Transverse colon (tissue), 4 donors: ENCODE results near the gene EVI5. TPM values are rescaled to one million over a fixed set of nuclear protein-coding genes. Genes with fewer than 3 reads are reported as not detected.

Source experiments
- DNase-seq: peaks from one replicate; pipeline ENCODE4 v3.0.0-alpha.2; 2019
- H3K27ac ChIP-seq, 4 donors: fragments of 200-600 bp; sonication (generic); 2 replicates each; pipeline ENCODE4 v1.5.1; 2016 to 2018; ENCODE audit warnings: inconsistent platforms in 4 of 4
- H3K27me3 ChIP-seq: fragments of 200-600 bp; sonication (generic); 2 replicates; pipeline ENCODE4 v1.5.1; 2017; ENCODE audit warnings: inconsistent platforms
- H3K36me3 ChIP-seq, 4 donors: fragments of 200-600 bp; sonication (generic); 2 replicates each; pipeline ENCODE4 v1.5.1; 2017 to 2019; ENCODE audit warnings: inconsistent platforms in 4 of 4
- H3K4me1 ChIP-seq, 4 donors: fragments of 200-600 bp; sonication (generic); 2 replicates each; pipeline ENCODE4 v1.5.1; 2017 to 2020; ENCODE audit warnings: inconsistent platforms in 4 of 4
- H3K4me3 ChIP-seq, 4 donors: fragments of 200-600 bp; sonication (generic); 1 replicate in 1 of 4; 2 replicates in 3 of 4; pipeline versions ENCODE4 v1.5.1 to v1.6.1; 2017 to 2019; ENCODE audit warnings: inconsistent platforms in 4 of 4
- H3K9me3 ChIP-seq, 2 donors: fragments of 200-600 bp; sonication (generic); 2 replicates each; pipeline ENCODE4 v1.5.1; 2017 to 2019; ENCODE audit warnings: inconsistent platforms in 2 of 2
- EP300 ChIP-seq: sonication (generic); formaldehyde crosslinking; IDR thresholded peaks from one replicate; pipeline ENCODE4 v1.6.1; 2017; ENCODE audit warnings: antibody characterized with exemption, low read depth
- POLR2A ChIP-seq: fragments of 450-650 bp; IDR thresholded peaks from one replicate; pipeline ENCODE4 v1.6.1; 2016; ENCODE audit warnings: antibody characterized with exemption, mild to moderate bottlenecking, moderate library complexity
- POLR2AphosphoS5 ChIP-seq, 3 donors: sonication (generic); formaldehyde crosslinking; IDR thresholded peaks; one replicate each; pipeline ENCODE4 v1.6.1; 2016; ENCODE audit warnings: antibody characterized with exemption in 3 of 3
- WGBS, 2 donors: methylation state at CpG; one replicate each; pipeline ENCODE4 v1.1.5; 2018; ENCODE audit warnings: low coverage in 1 of 2; 5-methylcytosine and 5-hydroxymethylcytosine counted together
- in situ Hi-C, 4 donors: fragments of 200-750 bp; cut with MboI; loops; one replicate each; pipeline versions ENCODE4 v1.15.0 to v1.15.1; 2017; ENCODE audit warnings: low sequenced_read_pairs in 3 of 4, low pct_ligation_motif_present in 1 of 4, low pct_unique_long_range_greater_than_20kb in 1 of 4
- intact Hi-C: fragments of 100-400 bp; cut with DNase I; formaldehyde crosslinking; loops from one replicate; pipeline ENCODE4 v1.15.1; 2023; ENCODE audit warnings: low total_unique reads
- total RNA-seq, 4 donors: library from RNA; depleted of rRNA; stranded (reverse); fragments of >200 nt; gene quantifications; one replicate each; pipeline ENCODE4 v1.1.0, GENCODE V29; 2016
- TF ChIP-seq, protein P1 (sequence below), 5 experiments: fragments of 200-600 bp in 3 of 5; fragments of 450-650 bp in 2 of 5; sonication (generic) in 3 of 5; IDR thresholded peaks; 1 replicate in 2 of 5; 2 replicates in 3 of 5; pipeline ENCODE4 v1.5.1; 2016 to 2017; ENCODE audit warnings: antibody characterized with exemption in 5 of 5, inconsistent platforms in 3 of 5, mild to moderate bottlenecking in 2 of 5, moderate library complexity in 1 of 5

The EVI5 gene
- total RNA-seq, 4 donors from 2014 or later: 10.5 to 57.6 (median 15.3) TPM

DNA sequence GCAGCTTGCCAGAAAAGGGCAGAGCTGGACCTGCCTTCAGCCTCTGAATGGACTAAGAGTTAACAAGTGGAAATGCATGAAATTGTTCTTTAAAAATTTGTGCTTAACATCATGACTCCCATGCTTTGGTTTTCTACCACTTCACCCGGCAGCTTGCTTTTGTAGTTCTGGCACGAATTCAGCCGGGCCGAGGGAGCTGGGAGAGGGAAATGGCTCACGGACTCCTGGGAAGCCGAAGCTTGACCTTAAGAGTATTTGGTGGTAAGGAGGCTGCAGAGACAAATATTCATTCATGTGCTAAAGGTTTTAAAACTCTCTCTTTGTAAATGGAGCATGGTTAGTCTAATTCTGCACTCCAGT, 281.0 kb downstream of the EVI5 start:
- intact Hi-C loops: loop anchor here (5.0 kb wide), 1 partner anchor 1897 kb away; no protein-coding TSS in a partner anchor
- Histone ChIP-seq H3K4me3 (no peak overlapping the region), H3K4me1 (no peaks in the 10 kb centered on the region), H3K27ac (no peak overlapping the region), H3K36me3 (no peaks in the 10 kb centered on the region), H3K9me3 (no peaks in the 10 kb centered on the region), H3K27me3 (no peaks in the 10 kb centered on the region)
- WGBS, 2 donors: 93% methylated on average over 6 of the region's 6 CpGs; no CpG with 5 or more reads in 1 of the 2 donors
- TF ChIP-seq, protein P1, sequence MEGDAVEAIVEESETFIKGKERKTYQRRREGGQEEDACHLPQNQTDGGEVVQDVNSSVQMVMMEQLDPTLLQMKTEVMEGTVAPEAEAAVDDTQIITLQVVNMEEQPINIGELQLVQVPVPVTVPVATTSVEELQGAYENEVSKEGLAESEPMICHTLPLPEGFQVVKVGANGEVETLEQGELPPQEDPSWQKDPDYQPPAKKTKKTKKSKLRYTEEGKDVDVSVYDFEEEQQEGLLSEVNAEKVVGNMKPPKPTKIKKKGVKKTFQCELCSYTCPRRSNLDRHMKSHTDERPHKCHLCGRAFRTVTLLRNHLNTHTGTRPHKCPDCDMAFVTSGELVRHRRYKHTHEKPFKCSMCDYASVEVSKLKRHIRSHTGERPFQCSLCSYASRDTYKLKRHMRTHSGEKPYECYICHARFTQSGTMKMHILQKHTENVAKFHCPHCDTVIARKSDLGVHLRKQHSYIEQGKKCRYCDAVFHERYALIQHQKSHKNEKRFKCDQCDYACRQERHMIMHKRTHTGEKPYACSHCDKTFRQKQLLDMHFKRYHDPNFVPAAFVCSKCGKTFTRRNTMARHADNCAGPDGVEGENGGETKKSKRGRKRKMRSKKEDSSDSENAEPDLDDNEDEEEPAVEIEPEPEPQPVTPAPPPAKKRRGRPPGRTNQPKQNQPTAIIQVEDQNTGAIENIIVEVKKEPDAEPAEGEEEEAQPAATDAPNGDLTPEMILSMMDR (IDR thresholded peaks at IDR 0.05): no peak
- no peak for TF ChIP-seq POLR2A
- no peak for TF ChIP-seq EP300
- no peak for DNase-seq
- in situ Hi-C loops: no loop called here

DNA sequence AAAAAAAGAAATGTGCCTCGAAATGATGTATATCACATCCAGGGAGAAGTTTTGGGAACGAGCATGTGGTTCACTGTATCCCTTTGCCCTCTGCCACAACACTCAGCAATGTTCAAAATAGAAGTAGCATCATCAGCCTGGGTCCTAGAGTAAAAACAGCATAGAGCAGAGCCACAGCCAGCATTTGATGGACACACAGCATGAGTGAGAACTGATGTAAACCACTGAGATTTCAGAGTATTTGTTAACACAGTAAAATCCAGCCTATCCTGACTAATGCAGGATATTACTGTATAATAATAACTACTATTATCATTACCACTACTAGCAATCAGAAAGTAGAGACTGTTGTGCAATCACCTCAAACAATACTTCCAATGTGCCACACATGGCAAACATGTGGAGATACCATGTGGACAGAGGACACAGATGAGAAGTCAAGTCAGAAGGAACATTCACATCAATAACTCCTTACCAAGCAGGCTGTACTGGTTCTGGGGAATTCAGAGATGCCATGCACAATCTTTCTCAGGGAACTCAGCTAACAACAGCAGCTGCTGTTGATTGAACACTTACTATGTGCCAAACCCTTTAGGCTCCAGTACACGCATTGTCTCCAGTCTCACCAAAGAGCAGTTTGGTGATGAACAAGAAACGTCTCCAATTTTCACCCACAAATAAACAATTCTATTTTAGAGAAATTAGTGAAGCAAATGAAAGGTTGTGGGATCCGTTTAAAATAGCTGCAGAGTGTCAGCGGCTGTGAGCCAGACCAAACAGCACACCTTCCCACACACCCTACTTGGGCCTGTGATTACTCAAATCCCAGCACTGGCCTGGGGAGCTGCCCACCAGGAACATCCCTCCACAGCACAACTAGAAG, 281.6 kb downstream of the EVI5 start:
- in situ Hi-C loops (no loop called here), intact Hi-C loops (loop anchor here (5.0 kb wide), 1 partner anchor 1896 kb away; no protein-coding TSS in a partner anchor)
- DNase-seq: no peak
- H3K27me3 ChIP-seq: no peaks in the 10 kb centered on the region
- no peak overlapping the region for H3K4me3 ChIP-seq
- H3K36me3 ChIP-seq: no peaks in the 10 kb centered on the region
- H3K4me1 ChIP-seq: no peaks in the 10 kb centered on the region
- no peak overlapping the region for H3K27ac ChIP-seq
- TF ChIP-seq POLR2A (no peak), EP300 (no peak), POLR2AphosphoS5 (IDR thresholded peaks at IDR 0.05) (no peak)
- H3K9me3 ChIP-seq: no peaks in the 10 kb centered on the region
- 77 to 86% methylated on average over 5 to 6 of the region's 6 CpGs for WGBS, 2 donors

DNA sequence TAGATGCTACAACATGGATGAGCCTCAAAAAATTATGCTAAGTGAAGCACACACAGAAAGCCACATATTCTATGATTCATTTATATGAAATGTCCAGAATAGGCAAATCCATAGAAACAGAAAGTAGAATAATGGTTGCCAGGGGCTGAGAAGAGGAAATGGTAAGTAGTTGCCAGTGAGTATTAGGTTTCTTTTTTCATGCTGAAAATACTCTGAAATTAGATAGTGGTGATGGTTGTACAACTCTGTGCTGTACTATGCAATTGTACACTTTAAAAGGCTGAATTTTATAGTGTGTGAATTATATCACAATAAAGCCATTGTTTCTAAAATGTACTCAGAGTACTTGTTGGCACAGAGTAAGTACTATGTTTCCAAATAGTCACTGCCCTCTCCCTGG, 282.7 kb downstream of the EVI5 start:
- Histone ChIP-seq H3K4me3 (no peak overlapping the region), H3K36me3 (no peaks in the 10 kb centered on the region), H3K27me3 (no peaks in the 10 kb centered on the region), H3K9me3 (no peaks in the 10 kb centered on the region), H3K4me1 (no peaks in the 10 kb centered on the region), H3K27ac (no peak overlapping the region)
- in situ Hi-C loops: no loop called here
- intact Hi-C loops: loop anchor here (5.0 kb wide), 1 partner anchor 1895 kb away; no protein-coding TSS in a partner anchor
- no peak for DNase-seq
- no peak for TF ChIP-seq POLR2AphosphoS5 (IDR thresholded peaks at IDR 0.05)
- TF ChIP-seq POLR2A: no peak
- TF ChIP-seq EP300: no peak
- TF ChIP-seq, protein P1 (IDR thresholded peaks at IDR 0.05): no peak

DNA sequence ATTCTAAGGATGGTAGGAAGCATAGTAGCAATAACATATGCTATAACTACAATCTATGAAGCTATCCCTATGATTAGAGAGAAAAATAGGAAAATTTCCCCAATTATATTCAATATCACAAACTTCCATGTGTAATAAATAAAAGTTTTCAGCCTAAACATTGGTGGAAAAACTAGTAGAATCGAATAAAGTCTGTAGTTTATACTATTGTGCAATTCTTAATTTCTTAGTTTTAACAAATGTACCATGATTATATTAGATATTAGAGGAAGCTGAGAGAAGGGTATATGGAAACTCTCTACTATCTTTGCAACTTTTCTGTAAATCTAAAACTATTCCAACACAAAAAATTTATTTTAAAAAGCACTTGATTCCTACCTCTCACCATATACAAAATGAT, 284.4 kb downstream of the EVI5 start:
- in situ Hi-C loops: no loop called here
- Histone ChIP-seq H3K4me3 (no peak overlapping the region), H3K36me3 (no peaks in the 10 kb centered on the region), H3K9me3 (no peaks in the 10 kb centered on the region), H3K27ac (no peak overlapping the region), H3K27me3 (no peaks in the 10 kb centered on the region), H3K4me1 (no peaks in the 10 kb centered on the region)
- DNase-seq: no peak
- TF ChIP-seq POLR2AphosphoS5 (IDR thresholded peaks at IDR 0.05) (no peak), EP300 (no peak), POLR2A (no peak)
- TF ChIP-seq, protein P1 (IDR thresholded peaks at IDR 0.05): no peak
- intact Hi-C loops: loop anchor here (5.0 kb wide), 1 partner anchor 1893 kb away; no protein-coding TSS in a partner anchor
- WGBS, 2 donors: 77 to 88% methylated on average over 1 of the region's 1 CpG
